LNCaP clone FGC (cell line): ENCODE data around the gene MAB21L3.

Source experiments
- DNase-seq: peaks from one replicate; pipeline ENCODE4 v3.0.0-alpha.2; 2011; ENCODE audit warnings: low read depth
- H3K4me3 ChIP-seq: 2 replicates; pipeline ENCODE4 v1.5.1; 2011; ENCODE audit warnings: mild to moderate bottlenecking, low read depth, low read length, control low read depth
- TF ChIP-seq, protein P1 (sequence below): IDR thresholded peaks from 2 replicates; pipeline ENCODE4 v1.5.1; 2012; ENCODE audit warnings: mild to moderate bottlenecking; ENCODE audit not compliant: control insufficient read depth, insufficient read depth; ENCODE audit errors: extremely low read depth

Gene MAB21L3

DNA sequence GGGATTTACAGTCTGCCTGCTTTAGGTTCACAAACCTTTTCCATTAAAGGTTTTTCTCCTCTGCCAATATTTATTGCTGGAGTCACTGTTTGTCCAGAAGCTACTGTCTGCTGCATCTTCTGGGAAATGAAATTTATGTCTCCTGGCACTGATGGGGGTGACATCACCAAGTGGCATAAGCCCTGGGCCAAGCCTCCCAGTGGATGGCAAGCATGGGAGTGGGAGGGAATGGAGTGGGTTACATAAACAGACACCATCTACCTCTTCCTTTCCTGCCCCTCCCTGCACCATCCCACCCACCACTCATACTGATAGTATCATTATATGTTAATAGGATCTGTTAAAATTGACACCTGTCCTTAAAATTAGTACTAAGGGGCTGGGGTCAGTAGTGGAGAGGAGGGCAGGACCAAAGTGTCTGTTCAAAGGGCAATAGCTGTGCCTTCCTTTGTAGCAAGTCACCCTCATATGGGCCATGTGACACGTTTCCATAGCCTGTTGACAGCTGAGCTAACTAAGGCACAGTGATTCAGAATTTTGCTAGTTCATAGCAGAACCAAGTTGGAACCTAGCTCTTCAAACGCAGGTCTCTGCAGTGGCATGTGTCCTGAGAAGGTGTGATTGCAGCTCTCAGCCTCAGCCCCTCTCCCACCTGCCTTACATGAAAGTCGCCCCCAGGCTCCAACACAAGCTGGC, 71.0 kb downstream of the MAB21L3 start:
- TF ChIP-seq, protein P1, sequence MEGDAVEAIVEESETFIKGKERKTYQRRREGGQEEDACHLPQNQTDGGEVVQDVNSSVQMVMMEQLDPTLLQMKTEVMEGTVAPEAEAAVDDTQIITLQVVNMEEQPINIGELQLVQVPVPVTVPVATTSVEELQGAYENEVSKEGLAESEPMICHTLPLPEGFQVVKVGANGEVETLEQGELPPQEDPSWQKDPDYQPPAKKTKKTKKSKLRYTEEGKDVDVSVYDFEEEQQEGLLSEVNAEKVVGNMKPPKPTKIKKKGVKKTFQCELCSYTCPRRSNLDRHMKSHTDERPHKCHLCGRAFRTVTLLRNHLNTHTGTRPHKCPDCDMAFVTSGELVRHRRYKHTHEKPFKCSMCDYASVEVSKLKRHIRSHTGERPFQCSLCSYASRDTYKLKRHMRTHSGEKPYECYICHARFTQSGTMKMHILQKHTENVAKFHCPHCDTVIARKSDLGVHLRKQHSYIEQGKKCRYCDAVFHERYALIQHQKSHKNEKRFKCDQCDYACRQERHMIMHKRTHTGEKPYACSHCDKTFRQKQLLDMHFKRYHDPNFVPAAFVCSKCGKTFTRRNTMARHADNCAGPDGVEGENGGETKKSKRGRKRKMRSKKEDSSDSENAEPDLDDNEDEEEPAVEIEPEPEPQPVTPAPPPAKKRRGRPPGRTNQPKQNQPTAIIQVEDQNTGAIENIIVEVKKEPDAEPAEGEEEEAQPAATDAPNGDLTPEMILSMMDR = no peak

More for the DNA sequence above, 71.0 kb downstream of the MAB21L3 start:
- H3K4me3 ChIP-seq = no peak overlapping the region
- peak; percentile 79 for DNase-seq
